H1 (cell line): ENCODE data around the gene IRAK3. TPM values are rescaled to one million over a fixed set of nuclear protein-coding genes. Genes with fewer than 3 reads are reported as not detected.
"Not testable (repeated sequence)": the region's sequence is repeated elsewhere in the genome, so short reads cannot be mapped to it uniquely, and the experiment has no call there.

ENCODE experiments used
- CTCF ChIA-PET: fragments of 300-600 bp; sonication (Branson Sonifier 250); formaldehyde crosslinking; loops from one replicate; lab custom pipeline; 2021; ENCODE audit not compliant: partially characterized antibody; lab: Charles Lee
- POLR2A ChIA-PET: fragments of 300-600 bp; sonication (Branson Sonifier 250); formaldehyde crosslinking; loops from one replicate; lab custom pipeline; 2021; ENCODE audit warnings: inconsistent platforms; ENCODE audit not compliant: partially characterized antibody; lab: Charles Lee
- DNase-seq, 2 experiments: peaks; one replicate each; pipeline versions ENCODE4 v3.0.0 to v3.0.0-alpha.2; 2010 to 2022; ENCODE audit warnings: low spot score in 2 of 2, low read depth in 1 of 2, mixed read lengths in 1 of 2
- FAIRE-seq: peaks from 2 replicates; lab custom pipeline; 2011; peaks lifted over from hg19 to GRCh38; lab: Jason Lieb, UNC
- H2AFZ ChIP-seq: 2 replicates; pipeline ENCODE4 v1.8.1; 2012; ENCODE audit warnings: low read length, inconsistent platforms
- H2AK5ac ChIP-seq: 2 replicates; pipeline ENCODE4 v1.6.1; 2013; ENCODE audit warnings: low read depth, low read length
- H2BK120ac ChIP-seq: replicated peaks from 2 replicates; pipeline ENCODE3; 2013; ENCODE audit warnings: low read depth, low read length, inconsistent platforms
- H2BK12ac ChIP-seq: 2 replicates; pipeline ENCODE4 v1.6.1; 2013; ENCODE audit warnings: low read depth, low read length
- H2BK15ac ChIP-seq: 2 replicates; pipeline ENCODE4 v1.6.1; 2013; ENCODE audit warnings: low read length
- H2BK20ac ChIP-seq: 2 replicates; pipeline ENCODE4 v1.6.1; 2013; ENCODE audit warnings: low read length
- H2BK5ac ChIP-seq: 2 replicates; pipeline ENCODE4 v1.6.1; 2013; ENCODE audit warnings: low read depth, low read length
- H3K14ac ChIP-seq: 2 replicates; pipeline ENCODE4 v1.6.1; 2013; ENCODE audit warnings: inconsistent platforms; ENCODE audit not compliant: insufficient read length
- H3K18ac ChIP-seq: 2 replicates; pipeline ENCODE4 v1.6.1; 2013; ENCODE audit warnings: low read length; ENCODE audit errors: extremely low read depth
- H3K23ac ChIP-seq: 2 replicates; pipeline ENCODE4 v1.6.1; 2013; ENCODE audit warnings: inconsistent platforms; ENCODE audit not compliant: insufficient read length
- H3K23me2 ChIP-seq: 2 replicates; pipeline ENCODE4 v1.6.1; 2013; ENCODE audit warnings: low read depth, low read length
- H3K27ac ChIP-seq: 2 replicates; pipeline ENCODE4 v1.6.1; 2011; ENCODE audit warnings: low read depth, low read length, inconsistent platforms
- H3K27me3 ChIP-seq, 4 experiments: replicated peaks in 1 of 4; 1 replicate in 1 of 4; 2 replicates in 3 of 4; pipeline versions ENCODE4 v1.6.1 to v1.8.1; 2011 to 2013; ENCODE audit warnings: low read length in 3 of 4, mild to moderate bottlenecking in 3 of 4, inconsistent platforms in 2 of 4, mixed read lengths in 2 of 4, moderate library complexity in 1 of 4; ENCODE audit not compliant: control insufficient read depth in 3 of 4, insufficient read depth in 3 of 4; ENCODE audit errors: extremely low read depth in 1 of 4
- H3K36me3 ChIP-seq, 4 experiments: 2 replicates each; pipeline versions ENCODE4 v1.6.1 to v1.8.1; 2011 to 2013; ENCODE audit warnings: mild to moderate bottlenecking in 4 of 4, low read length in 3 of 4, moderate library complexity in 2 of 4, control low read depth in 1 of 4, inconsistent platforms in 1 of 4; ENCODE audit not compliant: insufficient read depth in 4 of 4, control insufficient read depth in 2 of 4
- H3K4ac ChIP-seq: replicated peaks from 2 replicates; pipeline ENCODE3; 2013; ENCODE audit warnings: low read length, low read depth, mixed read lengths, inconsistent platforms; ENCODE audit not compliant: insufficient read length
- H3K4me1 ChIP-seq, 4 experiments: replicated peaks in 1 of 4; 1 replicate in 1 of 4; 2 replicates in 3 of 4; pipeline versions ENCODE4 v1.6.1 to v1.8.1; 2011 to 2013; ENCODE audit warnings: low read length in 3 of 4, inconsistent platforms in 2 of 4, mixed read lengths in 1 of 4; ENCODE audit not compliant: insufficient read depth in 4 of 4, control insufficient read depth in 3 of 4
- H3K4me2 ChIP-seq, 2 experiments: 2 replicates each; pipeline versions ENCODE4 v1.6.1 to v1.8.1; 2011 to 2013; ENCODE audit warnings: low read depth in 2 of 2, low read length in 2 of 2, control low read depth in 1 of 2, inconsistent platforms in 1 of 2, mild to moderate bottlenecking in 1 of 2; ENCODE audit not compliant: insufficient read depth in 1 of 2
- H3K4me3 ChIP-seq, 4 experiments: fragments of 200-600, 300-600 bp in 1 of 4; sonication (generic), shearing (Covaris generic), sonication (Bioruptor Twin) in 1 of 4; 2 replicates each; pipeline versions ENCODE4 v1.5.1 to v1.8.1; 2011 to 2016; ENCODE audit warnings: low read length in 4 of 4, low read depth in 3 of 4, control low read depth in 2 of 4, inconsistent platforms in 2 of 4, mild to moderate bottlenecking in 2 of 4, mixed read lengths in 1 of 4, moderate library complexity in 1 of 4; ENCODE audit not compliant: insufficient read depth in 2 of 4; ENCODE audit errors: extremely low read depth in 1 of 4
- H3K56ac ChIP-seq: replicated peaks from 2 replicates; pipeline ENCODE3; 2013; ENCODE audit warnings: low read depth, mild to moderate bottlenecking, mixed read lengths, low read length, inconsistent platforms; ENCODE audit not compliant: insufficient read length
- H3K79me1 ChIP-seq: 2 replicates; pipeline ENCODE4 v1.6.1; 2013; ENCODE audit warnings: low read depth, low read length, control low read depth
- H3K79me2 ChIP-seq, 2 experiments: 2 replicates each; pipeline versions ENCODE4 v1.6.1 to v1.8.1; 2012 to 2013; ENCODE audit warnings: low read length in 2 of 2, mild to moderate bottlenecking in 2 of 2, inconsistent platforms in 1 of 2; ENCODE audit not compliant: insufficient read depth in 2 of 2, control insufficient read depth in 1 of 2
- H3K9ac ChIP-seq, 4 experiments: replicated peaks in 1 of 4; 1 replicate in 1 of 4; 2 replicates in 3 of 4; pipeline versions ENCODE4 v1.6.1 to v1.8.1; 2011 to 2013; ENCODE audit warnings: low read depth in 3 of 4, low read length in 3 of 4, control low read depth in 2 of 4, mild to moderate bottlenecking in 2 of 4, moderate library complexity in 2 of 4, inconsistent platforms in 1 of 4; ENCODE audit errors: extremely low read depth in 1 of 4
- H3K9me3 ChIP-seq, 2 experiments: 2 replicates each; pipeline versions ENCODE4 v1.6.1 to v1.8.1; 2012 to 2013; ENCODE audit warnings: mild to moderate bottlenecking in 2 of 2, moderate library complexity in 2 of 2, control low read depth in 1 of 2, inconsistent platforms in 1 of 2, low read depth in 1 of 2, low read length in 1 of 2, mixed read lengths in 1 of 2; ENCODE audit not compliant: insufficient read depth in 2 of 2
- H4K20me1 ChIP-seq, 2 experiments: replicated peaks in 1 of 2; 2 replicates each; pipeline versions ENCODE3 to v1.8.1; 2011 to 2013; ENCODE audit warnings: inconsistent platforms in 2 of 2, low read length in 2 of 2, mild to moderate bottlenecking in 1 of 2; ENCODE audit not compliant: insufficient read depth in 2 of 2, control insufficient read depth in 1 of 2
- H4K5ac ChIP-seq: 2 replicates; pipeline ENCODE4 v1.6.1; 2013; ENCODE audit warnings: low read length, low read depth, mixed read lengths, inconsistent platforms; ENCODE audit not compliant: insufficient read length
- H4K8ac ChIP-seq: 2 replicates; pipeline ENCODE4 v1.8.0; 2013; ENCODE audit warnings: mild to moderate bottlenecking, moderate library complexity, low read length, inconsistent platforms; ENCODE audit not compliant: insufficient read depth; ENCODE audit errors: extremely low read depth
- H4K91ac ChIP-seq: replicated peaks from 2 replicates; pipeline ENCODE3; 2013; ENCODE audit warnings: low read length, mixed read lengths, inconsistent platforms; ENCODE audit not compliant: insufficient read length
- BCL11A ChIP-seq, 2 experiments: IDR thresholded peaks; one replicate each; pipeline ENCODE4 v1.6.1; 2011; ENCODE audit warnings: low read depth in 2 of 2, low read length in 2 of 2, mild to moderate bottlenecking in 2 of 2
- CHD2 ChIP-seq: IDR thresholded peaks from 2 replicates; pipeline ENCODE4 v1.6.1; 2012; ENCODE audit warnings: low read length, improper control_type of control experiment
- KDM5A ChIP-seq: fragments of 200-600 bp; IDR thresholded peaks from 2 replicates; pipeline ENCODE4 v1.7.1; 2012; ENCODE audit warnings: mild to moderate bottlenecking, low read length, inconsistent platforms, mixed read lengths
- SIN3A ChIP-seq, 2 experiments: IDR thresholded peaks in 1 of 2; conservative IDR thresholded peaks in 1 of 2; 2 replicates each; pipeline ENCODE4 v1.6.1; 2011 to 2012; ENCODE audit warnings: low read length in 2 of 2, improper control_type of control experiment in 1 of 2, low read depth in 1 of 2, mild to moderate bottlenecking in 1 of 2
- WGBS, 2 experiments: shearing (Covaris generic) in 1 of 2; methylation state at CpG; one replicate each; pipeline versions ENCODE4 v1.1.6 to v1.1.7; 2013 to 2015; ENCODE audit warnings: low lambda C conversion rate in 2 of 2, mixed read lengths in 2 of 2, inconsistent platforms in 1 of 2, low coverage in 1 of 2, missing lambda C conversion rate in 1 of 2; ENCODE audit not compliant: insufficient replicate concordance in 2 of 2, insufficient coverage in 1 of 2, insufficient read length in 1 of 2; ENCODE audit errors: extremely low coverage in 1 of 2, missing lambda C conversion rate in 1 of 2; 5-methylcytosine and 5-hydroxymethylcytosine counted together
- polyA plus RNA-seq, 7 experiments: library from polyadenylated mRNA; depleted of rRNA in 3 of 7; stranded (reverse) in 5 of 7; unstranded in 2 of 7; fragments of >200 nt in 5 of 7; fragments of 200-250 nt in 2 of 7; gene quantifications; 1 replicate in 5 of 7; 2 replicates in 1 of 7; 4 replicates in 1 of 7; pipeline versions ENCODE4 v1.2.1 to v1.2.3, GENCODE V29; 2011 to 2013; ENCODE audit warnings: missing spikeins in 2 of 7, mixed read lengths in 2 of 7
- total RNA-seq: library from RNA; stranded (reverse); fragmentation: NEBNext Ultra II Directional; extraction: Animal tissue kit (Norgen Biotek cat#: 25700); gene quantifications from 2 replicates; pipeline ENCODE4 v1.2.1, GENCODE V29; 2021
- TF ChIP-seq, protein P1 (sequence below): IDR thresholded peaks from 2 replicates; pipeline ENCODE4 v1.6.1; 2012; ENCODE audit warnings: low read length, inconsistent platforms
- TF ChIP-seq, protein P2 (sequence below): IDR thresholded peaks from 2 replicates; pipeline ENCODE4 v1.6.1; 2011; ENCODE audit warnings: low read length, improper control_type of control experiment

The IRAK3 gene
- total and polyA plus RNA-seq, 2 of the 8 experiments (the other 6 are each of a cell fraction or from before 2014, with no cell fraction given): 0.51 to 2.2 TPM

DNA sequence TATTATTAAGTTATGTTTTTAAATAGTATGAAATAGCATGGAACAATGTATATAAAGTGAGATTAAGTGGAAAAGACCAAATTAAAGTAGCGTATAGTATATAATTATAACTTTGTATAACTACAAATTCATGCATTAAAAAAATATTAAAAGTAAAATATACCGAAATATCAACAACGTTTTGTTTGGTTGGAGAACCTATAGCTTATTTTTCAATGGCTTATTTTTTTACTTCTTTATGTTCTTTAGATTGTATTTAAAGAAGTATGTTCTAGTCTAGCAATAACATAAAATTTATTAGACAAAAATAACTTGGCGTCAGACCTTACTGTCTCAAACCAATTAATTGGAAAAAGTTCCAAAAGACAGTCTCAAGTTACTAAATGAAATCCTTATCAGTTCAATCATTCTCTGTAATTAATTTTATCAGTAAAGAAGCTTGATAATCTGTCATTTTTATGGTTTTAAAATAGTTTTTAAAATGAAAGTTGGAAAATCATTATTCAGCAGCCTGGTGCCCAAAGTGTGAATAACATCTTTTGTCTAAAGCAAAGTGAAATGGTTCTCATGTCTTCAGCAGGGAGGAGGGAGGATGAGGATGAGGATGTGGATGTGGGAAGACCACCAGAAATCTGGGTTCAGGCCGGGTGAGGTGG is 46.7 kb downstream of the IRAK3 start (continued):
- TF ChIP-seq, protein P1, sequence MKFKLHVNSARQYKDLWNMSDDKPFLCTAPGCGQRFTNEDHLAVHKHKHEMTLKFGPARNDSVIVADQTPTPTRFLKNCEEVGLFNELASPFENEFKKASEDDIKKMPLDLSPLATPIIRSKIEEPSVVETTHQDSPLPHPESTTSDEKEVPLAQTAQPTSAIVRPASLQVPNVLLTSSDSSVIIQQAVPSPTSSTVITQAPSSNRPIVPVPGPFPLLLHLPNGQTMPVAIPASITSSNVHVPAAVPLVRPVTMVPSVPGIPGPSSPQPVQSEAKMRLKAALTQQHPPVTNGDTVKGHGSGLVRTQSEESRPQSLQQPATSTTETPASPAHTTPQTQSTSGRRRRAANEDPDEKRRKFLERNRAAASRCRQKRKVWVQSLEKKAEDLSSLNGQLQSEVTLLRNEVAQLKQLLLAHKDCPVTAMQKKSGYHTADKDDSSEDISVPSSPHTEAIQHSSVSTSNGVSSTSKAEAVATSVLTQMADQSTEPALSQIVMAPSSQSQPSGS: no peak
- TF ChIP-seq, protein P2, sequence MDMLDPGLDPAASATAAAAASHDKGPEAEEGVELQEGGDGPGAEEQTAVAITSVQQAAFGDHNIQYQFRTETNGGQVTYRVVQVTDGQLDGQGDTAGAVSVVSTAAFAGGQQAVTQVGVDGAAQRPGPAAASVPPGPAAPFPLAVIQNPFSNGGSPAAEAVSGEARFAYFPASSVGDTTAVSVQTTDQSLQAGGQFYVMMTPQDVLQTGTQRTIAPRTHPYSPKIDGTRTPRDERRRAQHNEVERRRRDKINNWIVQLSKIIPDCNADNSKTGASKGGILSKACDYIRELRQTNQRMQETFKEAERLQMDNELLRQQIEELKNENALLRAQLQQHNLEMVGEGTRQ: no peak
- TF ChIP-seq CHD2: no peak
- TF ChIP-seq BCL11A (IDR thresholded peaks at IDR 0.05; ENCODE audit: low read depth in 2 of 2, low read length in 2 of 2): no peak
- no peak for TF ChIP-seq SIN3A (conservative IDR thresholded peaks at IDR 0.05 in 1 of 2, IDR thresholded peaks at IDR 0.05 in 1 of 2; ENCODE audit: low read depth in 1 of 2, low read length in 2 of 2)
- no peak for TF ChIP-seq KDM5A

DNA sequence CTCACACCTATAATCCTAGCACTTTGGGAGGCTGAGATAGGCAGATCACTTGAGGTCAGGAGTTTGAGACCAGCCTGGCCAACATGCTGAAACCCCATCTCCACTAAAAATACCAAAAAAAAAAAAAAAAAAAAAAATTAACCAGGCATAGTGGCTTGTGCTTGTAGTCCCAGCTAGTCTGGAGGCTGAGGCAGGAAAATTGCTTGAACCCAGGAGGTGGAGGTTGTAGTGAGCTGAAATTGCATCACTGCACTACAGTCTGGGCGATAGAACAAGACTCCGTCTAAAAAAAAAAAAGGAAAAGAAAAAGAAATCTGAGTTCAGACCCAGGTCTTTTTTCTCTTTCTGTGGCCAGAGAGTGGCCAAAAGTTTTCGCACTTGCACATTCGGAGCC is 47.3 kb downstream of the IRAK3 start:
- H2BK120ac ChIP-seq, H2BK12ac ChIP-seq, FAIRE-seq, H4K91ac ChIP-seq, H3K9ac ChIP-seq, H3K18ac ChIP-seq, H2AK5ac ChIP-seq, POLR2A ChIA-PET, DNase-seq, H3K4me3 ChIP-seq, H3K23me2 ChIP-seq, H2BK5ac ChIP-seq, H2BK15ac ChIP-seq, H3K9me3 ChIP-seq, H3K36me3 ChIP-seq, H3K4ac ChIP-seq, H4K5ac ChIP-seq, H4K20me1 ChIP-seq, H3K79me1 ChIP-seq, H3K23ac ChIP-seq, H3K27me3 ChIP-seq, H3K79me2 ChIP-seq, H4K8ac ChIP-seq, H3K14ac ChIP-seq, H3K56ac ChIP-seq, H3K27ac ChIP-seq, H2AFZ ChIP-seq, H2BK20ac ChIP-seq, H3K4me2 ChIP-seq: not testable (repeated sequence)
- WGBS, 2 experiments: 95% methylated on average over 4 of the region's 4 CpGs; no CpG with 5 or more reads in 1 of the 2 experiments
- H3K4me1 ChIP-seq: peaks cover 0 to 11% (median 5%) of the 10 kb centered on the region in 4 experiments; a peak in 4 of 7 replicates
- CTCF ChIA-PET: interaction anchor here (0.6 to 3.3 kb wide), 5 partner anchors 11 to 926 kb away, joined by 3 to 14 read pairs (median 4); no protein-coding TSS in a partner anchor
